Fibroblast of lung (primary cell): ENCODE data around the gene PSMC1. TPM values are rescaled to one million over a fixed set of nuclear protein-coding genes. Genes with fewer than 3 reads are reported as not detected.

ENCODE experiments used
- DNase-seq, 2 donors: peaks; one replicate each; pipeline versions ENCODE4 v3.0.0 to v3.0.0-alpha.2; 2010; ENCODE audit warnings: low read depth in 2 of 2
- H2AFZ ChIP-seq: 2 replicates; pipeline ENCODE4 v1.5.1; 2012; ENCODE audit warnings: low read length, control low read depth, inconsistent platforms
- H3K27ac ChIP-seq: 2 replicates; pipeline ENCODE4 v1.5.1; 2011; ENCODE audit warnings: low read length, control low read depth; ENCODE audit not compliant: insufficient read depth
- H3K27me3 ChIP-seq: 2 replicates; pipeline ENCODE4 v1.5.1; 2011; ENCODE audit warnings: mild to moderate bottlenecking, low read length; ENCODE audit not compliant: control insufficient read depth, insufficient read depth
- H3K36me3 ChIP-seq: 2 replicates; pipeline ENCODE4 v1.5.1; 2011; ENCODE audit warnings: low read length; ENCODE audit not compliant: control insufficient read depth, insufficient read depth
- H3K4me1 ChIP-seq: 2 replicates; pipeline ENCODE4 v1.5.1; 2011; ENCODE audit warnings: low read length; ENCODE audit not compliant: control insufficient read depth, insufficient read depth; ENCODE audit errors: extremely low read depth
- H3K4me2 ChIP-seq: 2 replicates; pipeline ENCODE4 v1.5.1; 2011; ENCODE audit warnings: low read length, control low read depth; ENCODE audit not compliant: insufficient read depth; ENCODE audit errors: extremely low read depth
- H3K4me3 ChIP-seq, 4 experiments: fragments of 200-600 bp in 1 of 4; sonication (generic) in 1 of 4; replicated peaks in 1 of 4; 2 replicates each; pipeline ENCODE4 v1.5.1; 2011 to 2016; ENCODE audit warnings: low read length in 4 of 4, low read depth in 3 of 4, mild to moderate bottlenecking in 3 of 4, control low read depth in 2 of 4, inconsistent platforms in 1 of 4, mixed read lengths in 1 of 4; ENCODE audit not compliant: insufficient read depth in 1 of 4; ENCODE audit errors: control extremely low read depth in 1 of 4
- H3K79me2 ChIP-seq: 2 replicates; pipeline ENCODE4 v1.5.1; 2012; ENCODE audit warnings: mild to moderate bottlenecking, low read length, inconsistent platforms; ENCODE audit not compliant: control insufficient read depth, insufficient read depth
- H3K9ac ChIP-seq: 2 replicates; pipeline ENCODE4 v1.5.1; 2011; ENCODE audit warnings: mild to moderate bottlenecking, low read length, control low read depth; ENCODE audit not compliant: insufficient read depth
- H3K9me3 ChIP-seq: 2 replicates; pipeline ENCODE4 v1.5.1; 2012; ENCODE audit warnings: low read depth, low read length; ENCODE audit not compliant: control insufficient read depth, insufficient read depth
- H4K20me1 ChIP-seq: 2 replicates; pipeline ENCODE4 v1.5.1; 2011; ENCODE audit warnings: low read length; ENCODE audit not compliant: control insufficient read depth, insufficient read depth; ENCODE audit errors: extremely low read depth
- EZH2 ChIP-seq: IDR thresholded peaks from 2 replicates; pipeline ENCODE4 v1.5.1; 2012; ENCODE audit warnings: low read length, control low read depth, mild to moderate bottlenecking; ENCODE audit errors: missing control alignments
- polyA plus RNA-seq, 2 donors: library from polyadenylated mRNA; depleted of rRNA in 1 of 2; stranded (reverse) in 1 of 2; unstranded in 1 of 2; fragments of >200 nt; gene quantifications; 2 replicates each; pipeline ENCODE4 v1.2.1, GENCODE V29; 2011 to 2012; ENCODE audit warnings: missing spikeins in 1 of 2
- total RNA-seq: library from RNA; depleted of rRNA; stranded (reverse); fragments of >200 nt; gene quantifications from 2 replicates; pipeline ENCODE4 v1.2.1, GENCODE V29; 2014
- TF ChIP-seq, protein P1 (sequence below), 2 donors: IDR thresholded peaks in 1 of 2; conservative IDR thresholded peaks in 1 of 2; 1 replicate in 1 of 2; 2 replicates in 1 of 2; pipeline ENCODE4 v1.5.1; 2011 to 2012; ENCODE audit warnings: low read length in 2 of 2, control low read depth in 1 of 2, inconsistent platforms in 1 of 2, low read depth in 1 of 2, mild to moderate bottlenecking in 1 of 2

PSMC1 gene
- total and polyA plus RNA-seq, 2 donors (not counting 1 experiment from before 2014, with no cell fraction given), result 112 to 274 TPM

- Histone ChIP-seq H2AFZ (no peak overlapping the region), H3K9ac (no peak overlapping the region), H3K36me3 (no peaks in the 10 kb centered on the region), H3K27ac (no peak overlapping the region), H3K4me3 (no peak overlapping the region), H3K4me1 (no peaks in the 10 kb centered on the region), H3K79me2 (no peaks in the 10 kb centered on the region), H3K9me3 (no peaks in the 10 kb centered on the region), H4K20me1 (no peaks in the 10 kb centered on the region), H3K27me3 (no peaks in the 10 kb centered on the region), H3K4me2 (no peak overlapping the region)
- DNase-seq, result no peak
- TF ChIP-seq, protein P1, sequence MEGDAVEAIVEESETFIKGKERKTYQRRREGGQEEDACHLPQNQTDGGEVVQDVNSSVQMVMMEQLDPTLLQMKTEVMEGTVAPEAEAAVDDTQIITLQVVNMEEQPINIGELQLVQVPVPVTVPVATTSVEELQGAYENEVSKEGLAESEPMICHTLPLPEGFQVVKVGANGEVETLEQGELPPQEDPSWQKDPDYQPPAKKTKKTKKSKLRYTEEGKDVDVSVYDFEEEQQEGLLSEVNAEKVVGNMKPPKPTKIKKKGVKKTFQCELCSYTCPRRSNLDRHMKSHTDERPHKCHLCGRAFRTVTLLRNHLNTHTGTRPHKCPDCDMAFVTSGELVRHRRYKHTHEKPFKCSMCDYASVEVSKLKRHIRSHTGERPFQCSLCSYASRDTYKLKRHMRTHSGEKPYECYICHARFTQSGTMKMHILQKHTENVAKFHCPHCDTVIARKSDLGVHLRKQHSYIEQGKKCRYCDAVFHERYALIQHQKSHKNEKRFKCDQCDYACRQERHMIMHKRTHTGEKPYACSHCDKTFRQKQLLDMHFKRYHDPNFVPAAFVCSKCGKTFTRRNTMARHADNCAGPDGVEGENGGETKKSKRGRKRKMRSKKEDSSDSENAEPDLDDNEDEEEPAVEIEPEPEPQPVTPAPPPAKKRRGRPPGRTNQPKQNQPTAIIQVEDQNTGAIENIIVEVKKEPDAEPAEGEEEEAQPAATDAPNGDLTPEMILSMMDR (conservative IDR thresholded peaks at IDR 0.05 in 1 of 2, IDR thresholded peaks at IDR 0.05 in 1 of 2; ENCODE audit: low read depth in 1 of 2, low read length in 2 of 2), result no peak
- no peak for TF ChIP-seq EZH2
Measured at GRCh38 chr14:90319173-90319572, 62.8 kb downstream of the PSMC1 start.

DNA sequence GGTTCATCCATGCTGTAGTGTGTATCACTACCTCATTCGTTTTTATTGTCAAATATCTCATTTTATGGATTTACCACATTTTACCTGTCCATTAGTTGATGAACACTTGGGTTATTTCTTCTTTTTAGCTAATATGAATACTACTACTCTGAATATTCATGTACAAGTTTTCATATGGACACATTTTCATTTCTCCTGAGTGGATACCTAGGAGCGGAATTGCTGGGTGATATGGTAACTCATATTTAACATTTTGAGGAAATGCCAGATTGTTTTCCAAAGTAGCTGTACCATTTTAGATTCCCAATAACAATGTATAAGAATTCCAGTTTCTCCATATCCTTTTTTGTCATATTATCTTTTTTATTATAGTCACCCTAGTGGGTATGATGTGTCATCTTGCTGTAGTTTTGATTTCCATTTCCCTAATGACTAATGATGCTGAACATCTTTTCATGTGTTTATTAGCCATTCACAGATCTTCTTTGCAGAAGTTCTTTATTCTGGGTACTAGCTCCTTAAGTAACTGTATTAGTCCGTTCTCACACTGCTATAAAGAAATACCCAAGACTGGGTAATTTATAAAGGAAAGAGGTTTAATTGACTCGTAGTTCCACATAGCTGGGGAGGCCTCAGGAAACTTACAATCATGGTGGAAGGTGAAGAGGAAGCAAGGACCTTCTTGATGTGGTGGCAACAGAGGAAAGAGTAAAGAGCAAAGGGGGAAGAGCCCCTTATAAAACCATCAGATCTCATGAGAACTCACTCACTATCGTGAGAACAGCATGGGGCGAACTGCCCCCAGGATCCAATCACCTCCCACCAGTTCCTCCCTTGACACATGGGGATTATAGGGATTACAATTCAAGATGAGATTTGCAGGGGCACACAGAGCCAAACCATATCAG lies 63.5 kb downstream of the PSMC1 start:
- DNase-seq, result no peak
- H3K9ac ChIP-seq, result no peak overlapping the region
- no peaks in the 10 kb centered on the region for H3K36me3 ChIP-seq
- H3K4me2 ChIP-seq, result no peak overlapping the region
- no peak overlapping the region for H3K27ac ChIP-seq
- TF ChIP-seq, protein P1 (conservative IDR thresholded peaks at IDR 0.05 in 1 of 2, IDR thresholded peaks at IDR 0.05 in 1 of 2; ENCODE audit: low read depth in 1 of 2, low read length in 2 of 2), result no peak
- no peak for TF ChIP-seq EZH2
- peaks cover 3% of the 10 kb centered on the region for H3K79me2 ChIP-seq
- no peak overlapping the region for H3K4me3 ChIP-seq
- no peaks in the 10 kb centered on the region for H3K27me3 ChIP-seq
- no peak overlapping the region for H2AFZ ChIP-seq
- H3K9me3 ChIP-seq, result no peaks in the 10 kb centered on the region
- H3K4me1 ChIP-seq, result no peaks in the 10 kb centered on the region
- no peaks in the 10 kb centered on the region for H4K20me1 ChIP-seq

DNA sequence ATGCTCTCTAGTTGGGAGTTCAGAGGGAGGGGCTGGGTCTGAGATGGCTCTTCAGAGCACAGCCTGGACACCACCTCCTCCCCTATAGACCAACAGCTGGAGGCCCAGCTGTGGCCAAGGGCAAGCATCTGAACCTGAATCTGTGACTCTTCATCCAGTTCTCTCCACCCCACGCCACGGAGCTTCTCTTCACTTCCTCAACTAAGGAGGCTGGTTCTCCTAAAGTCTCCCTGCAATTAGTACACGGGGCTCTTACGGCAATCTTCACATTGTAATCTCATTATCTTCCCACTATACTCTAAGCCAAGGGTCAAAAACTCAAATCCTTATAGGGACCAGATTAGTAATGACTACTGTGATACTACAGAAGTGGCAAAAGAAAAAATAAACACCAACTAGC lies 65.5 kb downstream of the PSMC1 start:
- no peak for DNase-seq
- no peaks in the 10 kb centered on the region for H3K27me3 ChIP-seq
- H3K4me1 ChIP-seq, result no peaks in the 10 kb centered on the region
- H3K79me2 ChIP-seq, result peaks cover 3% of the 10 kb centered on the region
- no peak overlapping the region for H3K4me3 ChIP-seq
- no peak overlapping the region for H3K27ac ChIP-seq
- H4K20me1 ChIP-seq, result no peaks in the 10 kb centered on the region
- no peak overlapping the region for H2AFZ ChIP-seq
- no peaks in the 10 kb centered on the region for H3K9me3 ChIP-seq
- no peak overlapping the region for H3K4me2 ChIP-seq
- no peaks in the 10 kb centered on the region for H3K36me3 ChIP-seq
- no peak for TF ChIP-seq EZH2
- TF ChIP-seq, protein P1 (conservative IDR thresholded peaks at IDR 0.05 in 1 of 2, IDR thresholded peaks at IDR 0.05 in 1 of 2; ENCODE audit: low read depth in 1 of 2, low read length in 2 of 2), result no peak
- H3K9ac ChIP-seq, result no peak overlapping the region

Other genes starting within 250 kb of the PSMC1 start
- gene KCNK13, start 194.6 kb upstream of the PSMC1 start, total RNA-seq, result not detected in 2 replicates
- gene KCNK13, start 194.6 kb upstream of the PSMC1 start, polyA plus RNA-seq, result not detected in 2 replicates
- 9.2 and 9.7 TPM in 2 replicates for gene NRDE2, start 75.4 kb downstream of the PSMC1 start, total RNA-seq
- gene NRDE2, start 75.4 kb downstream of the PSMC1 start, polyA plus RNA-seq, result 6.3 and 7.0 TPM in 2 replicates
- gene CALM1, start 140.5 kb downstream of the PSMC1 start, total RNA-seq, result 269 and 632 TPM in 2 replicates
- 620 and 700 TPM in 2 replicates for gene CALM1, start 140.5 kb downstream of the PSMC1 start, polyA plus RNA-seq